ENCODE measurements around the gene SMURF2.
"Not testable (repeated sequence)": the region's sequence is repeated elsewhere in the genome, so short reads cannot be mapped to it uniquely, and the experiment has no call there.

SMURF2 gene

GRCh38 chr17:64608571-64608981 is 53.5 kb downstream of the SMURF2 start:
- no peak for DNase-seq
- intact Hi-C loops (cut with DNase I), result no loop called here

- intact Hi-C loops (cut with DNase I), result no loop called here
- no peak for DNase-seq
Measured at GRCh38 chr17:64607862-64608565, 54.1 kb downstream of the SMURF2 start.

DNA sequence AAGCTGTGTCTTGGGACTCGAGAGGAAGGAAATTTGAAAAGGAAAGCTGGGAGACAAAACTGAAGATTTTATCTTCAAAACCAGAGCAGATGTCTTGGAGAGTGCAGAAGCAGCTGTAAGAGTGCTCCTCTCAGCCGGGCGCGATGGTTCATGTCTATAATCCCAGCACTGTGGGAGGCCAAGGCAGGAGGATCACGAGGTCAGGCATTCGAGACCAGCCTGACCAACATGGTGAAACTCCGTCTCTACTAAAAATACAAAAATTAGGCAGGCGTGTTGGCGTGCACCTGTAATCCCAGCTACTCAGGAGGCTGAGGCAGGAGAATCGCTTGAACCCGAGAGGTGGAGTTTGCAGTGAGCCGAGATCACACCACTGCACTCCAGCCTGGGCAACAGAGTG is 57.6 kb downstream of the SMURF2 start:
- intact Hi-C loops (cut with DNase I); DNase-seq: not testable (repeated sequence)

DNA sequence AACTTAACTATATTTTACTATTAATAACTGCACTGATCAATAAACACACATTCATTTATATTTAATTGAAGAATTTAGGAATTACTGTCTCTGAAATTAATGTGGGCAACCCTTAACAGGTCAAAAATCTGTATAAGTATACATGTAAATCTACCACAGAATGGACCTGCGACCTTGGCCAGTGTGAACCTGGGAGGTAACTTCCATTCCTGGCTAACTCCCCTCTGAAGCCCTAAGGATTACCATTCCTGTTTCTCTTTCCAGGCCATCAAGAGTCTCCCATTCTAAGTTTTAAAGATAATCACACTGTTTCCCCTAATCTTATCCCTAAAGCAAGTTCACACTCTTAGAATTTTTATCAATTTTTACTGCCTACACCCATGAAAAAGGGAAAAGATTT is 58.1 kb downstream of the SMURF2 start:
- no peak for DNase-seq
- intact Hi-C loops (cut with DNase I), result no loop called here

DNA sequence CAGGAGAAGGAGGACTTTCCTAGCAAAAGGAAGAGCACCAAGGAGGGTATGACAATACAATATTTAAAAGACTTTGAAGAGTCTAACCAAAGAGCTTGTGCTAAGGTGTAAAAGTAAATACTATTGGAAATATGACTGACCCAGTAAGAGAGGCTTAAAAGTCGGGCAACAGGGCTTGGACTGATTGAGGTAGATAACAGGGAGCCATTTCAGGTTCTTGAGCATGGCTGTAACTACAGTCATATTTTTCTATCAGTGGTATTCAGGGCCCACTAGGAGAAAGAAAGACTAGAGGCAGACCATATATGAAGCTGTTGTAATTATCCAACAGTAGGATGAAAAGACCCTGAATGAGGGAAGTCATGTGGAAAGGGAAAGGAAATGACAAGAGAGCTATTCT is 62.3 kb downstream of the SMURF2 start:
- DNase-seq, result no peak
- intact Hi-C loops (cut with DNase I), result no loop called here

- DNase-seq, result peak in 3 of 42 donors; percentile 5 to 8 (median 5)
- intact Hi-C loops (cut with DNase I), result no loop called here
Measured at GRCh38 chr17:64599187-64599676, 62.9 kb downstream of the SMURF2 start.

- no peak for DNase-seq
- intact Hi-C loops (cut with DNase I), result no loop called here
Measured at GRCh38 chr17:64598672-64599071, 63.4 kb downstream of the SMURF2 start.

DNA sequence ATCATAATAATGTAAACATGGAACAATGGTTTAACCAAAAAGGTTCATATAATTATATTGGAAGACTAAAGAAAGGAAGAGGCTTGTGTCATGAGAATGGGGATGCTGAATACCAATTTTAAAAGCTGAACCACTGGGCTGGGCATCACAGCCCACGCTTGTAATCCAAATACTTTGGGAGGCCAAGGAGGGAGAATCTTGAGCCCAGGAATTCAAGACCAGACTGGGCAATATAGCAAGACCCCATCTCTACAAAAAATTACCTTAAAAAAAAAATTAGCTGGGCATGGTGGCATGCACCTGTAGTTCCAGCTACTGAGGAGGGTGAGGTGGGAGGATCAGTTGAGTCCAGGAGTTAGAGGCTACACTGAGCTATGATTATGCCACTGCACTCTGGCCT is 65.1 kb downstream of the SMURF2 start:
- DNase-seq, result no peak
- intact Hi-C loops (cut with DNase I), result no loop called here

DNA sequence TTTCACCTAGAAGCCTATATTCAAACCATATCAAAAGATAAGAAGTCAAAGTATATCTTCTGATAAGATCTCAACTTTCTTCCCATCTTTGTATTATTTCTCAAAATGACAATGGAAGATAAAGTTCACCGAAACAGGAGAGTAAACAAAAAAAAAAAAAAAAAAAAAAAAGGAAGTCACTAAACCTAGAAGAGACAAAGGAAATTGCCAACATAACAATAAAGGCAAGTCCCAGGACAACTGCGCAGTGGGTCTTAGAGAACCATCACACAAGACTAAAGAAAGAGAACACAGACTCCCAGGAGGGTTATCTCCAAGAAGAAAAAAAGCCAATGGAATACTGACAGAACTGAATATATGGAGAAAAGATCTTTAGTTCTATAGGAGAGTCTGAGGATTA is 65.7 kb downstream of the SMURF2 start:
- no peak for DNase-seq
- intact Hi-C loops (cut with DNase I), result no loop called here

DNA sequence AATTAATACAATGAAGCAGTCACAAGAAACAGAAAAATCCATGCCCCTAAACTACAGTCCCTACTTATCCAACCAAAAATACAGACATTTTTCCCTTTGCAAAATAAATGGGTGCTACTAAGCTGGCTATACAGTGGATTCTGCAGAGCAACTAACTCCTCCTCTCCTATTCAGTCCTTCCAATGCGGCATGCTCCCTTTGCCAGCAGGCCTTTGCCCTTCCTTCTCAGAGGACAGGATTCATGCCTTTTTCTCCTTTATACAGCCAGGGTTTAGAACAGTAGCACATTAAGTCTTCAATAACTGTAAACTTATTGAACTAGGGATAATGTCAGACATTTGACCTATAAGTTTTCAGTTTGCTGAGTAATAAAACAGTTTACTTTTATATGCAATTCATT is 70.2 kb downstream of the SMURF2 start:
- DNase-seq, result no peak
- intact Hi-C loops (cut with DNase I), result no loop called here

- intact Hi-C loops (cut with DNase I), result no loop called here
- DNase-seq, result no peak
Measured at GRCh38 chr17:64585146-64585545, 77.0 kb downstream of the SMURF2 start.

GRCh38 chr17:64583038-64583437 is 79.1 kb downstream of the SMURF2 start:
- intact Hi-C loops (cut with DNase I), result no loop called here
- DNase-seq, result no peak

- intact Hi-C loops (cut with DNase I), result no loop called here
Measured at GRCh38 chr17:64580384-64581315, 81.5 kb downstream of the SMURF2 start.

GRCh38 chr17:64579917-64580316 is 82.2 kb downstream of the SMURF2 start:
- DNase-seq, result no peak
- intact Hi-C loops (cut with DNase I), result no loop called here

More at GRCh38 chr17:64580384-64581315, 81.5 kb downstream of the SMURF2 start:
- no peak for DNase-seq

DNA sequence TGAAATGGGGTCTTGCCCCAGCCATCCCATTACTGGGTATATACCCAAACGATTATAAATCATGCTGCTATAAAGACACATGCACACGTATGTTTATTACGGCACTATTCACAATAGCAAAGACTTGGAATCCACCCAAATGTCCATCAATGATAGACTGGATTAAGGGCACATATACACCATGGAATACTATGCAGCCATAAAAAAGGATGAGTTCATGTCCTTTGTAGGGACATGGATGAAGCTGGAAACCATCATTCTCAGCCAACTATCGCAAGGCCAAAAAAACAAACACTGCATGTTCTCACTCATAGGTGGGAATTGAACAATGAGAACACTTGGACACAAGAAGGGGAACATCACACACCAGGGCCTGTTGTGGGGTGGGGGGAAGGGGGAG is 85.1 kb downstream of the SMURF2 start:
- intact Hi-C loops (cut with DNase I), result not testable (repeated sequence)

DNA sequence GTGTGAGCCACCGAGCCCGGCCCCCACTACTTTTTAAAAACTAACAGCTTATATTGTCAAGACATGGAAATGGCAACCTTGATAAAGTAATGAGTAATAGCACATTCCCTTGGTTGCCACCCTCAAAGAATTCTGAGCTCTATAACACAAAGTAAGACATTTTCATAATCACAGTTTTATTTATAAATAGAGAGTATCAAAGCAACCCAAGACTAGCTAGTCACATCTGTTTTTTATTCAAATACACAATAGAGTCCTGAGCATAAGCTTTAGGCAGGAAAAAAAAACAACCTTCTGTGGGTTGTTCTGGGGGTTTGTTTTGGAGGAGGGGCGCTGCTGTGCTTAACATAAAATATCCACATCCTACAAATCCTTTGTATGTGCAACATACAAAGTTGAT is 86.7 kb downstream of the SMURF2 start:
- DNase-seq, result no peak
- intact Hi-C loops (cut with DNase I), result no loop called here

More for the DNA sequence above, 85.1 kb downstream of the SMURF2 start:
- DNase-seq, result not testable (repeated sequence)

DNA sequence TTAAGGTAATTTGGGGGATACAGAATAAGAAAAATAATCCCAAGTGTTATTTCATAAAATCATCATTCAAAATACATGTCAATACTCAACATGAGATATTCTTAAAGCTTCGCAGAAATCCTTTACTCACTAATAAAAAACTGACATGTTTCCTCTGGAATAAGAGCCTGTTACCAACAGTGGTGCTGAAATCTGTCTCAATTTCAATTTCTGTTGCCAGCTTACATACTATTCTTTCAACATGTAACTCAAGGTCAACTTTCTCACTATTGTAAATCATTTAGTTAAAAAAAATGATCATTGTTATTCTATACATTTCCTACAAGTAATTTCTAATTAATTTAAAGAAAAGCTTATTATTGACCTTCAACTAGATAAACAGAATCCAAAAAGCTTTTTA is 87.5 kb downstream of the SMURF2 start:
- DNase-seq, result no peak
- intact Hi-C loops (cut with DNase I), result no loop called here

DNA sequence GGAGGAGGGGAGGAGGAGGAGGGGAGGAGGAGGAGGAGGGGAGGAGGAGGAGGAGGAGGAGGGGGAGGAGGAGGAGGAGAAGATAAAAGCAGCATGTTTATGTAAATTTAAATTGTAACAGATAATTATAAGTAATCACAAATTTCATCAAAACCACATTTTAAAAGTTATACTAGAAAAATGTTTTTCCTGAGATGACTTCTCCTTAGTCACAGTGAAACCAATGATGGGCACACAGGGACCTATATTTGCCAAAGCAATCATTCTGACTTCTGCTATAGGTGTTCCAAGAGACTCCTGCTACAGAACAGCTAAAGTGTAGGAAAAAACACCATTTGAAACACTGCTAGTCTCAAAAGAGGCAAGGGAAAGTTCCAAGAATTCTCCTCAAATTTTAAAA is 88.9 kb downstream of the SMURF2 start:
- intact Hi-C loops (cut with DNase I), result no loop called here
- DNase-seq, result no peak

GRCh38 chr17:64572682-64573154 is 89.4 kb downstream of the SMURF2 start:
- intact Hi-C loops (cut with DNase I), result no loop called here

DNA sequence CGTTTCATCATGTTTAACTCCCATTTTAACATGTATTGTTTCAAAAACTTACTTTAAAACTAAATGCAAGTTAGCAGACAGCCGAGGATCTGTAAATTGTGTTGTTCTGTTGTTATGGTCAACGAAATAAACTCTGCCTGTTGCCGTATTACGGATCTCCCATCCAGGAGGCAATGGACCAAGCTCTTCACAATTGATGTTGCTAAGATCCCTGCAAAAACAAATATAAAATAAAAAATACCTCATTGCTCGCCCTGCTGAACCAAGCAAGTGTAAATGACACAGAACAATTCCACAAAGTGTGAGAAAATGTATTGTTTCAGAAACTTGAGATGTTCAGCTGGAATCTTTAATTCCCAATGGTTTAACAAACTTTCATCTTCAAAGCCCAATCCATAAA is 90.4 kb downstream of the SMURF2 start:
- no peak for DNase-seq
- intact Hi-C loops (cut with DNase I), result no loop called here

More at GRCh38 chr17:64572682-64573154, 89.4 kb downstream of the SMURF2 start:
- DNase-seq, result no peak
